Colon (tissue), 2 donors: ENCODE data around the gene XPO1.
"Not testable (repeated sequence)": the region's sequence is repeated elsewhere in the genome, so short reads cannot be mapped to it uniquely, and the experiment has no call there.

Source experiments
- FAIRE-seq: peaks from 2 replicates; lab custom pipeline; 2012; peaks lifted over from hg19 to GRCh38; lab: Jason Lieb, UNC
- donor health status: control.
- donor health status: control.

Gene XPO1

GRCh38 chr2:61536180-61536571 lies 2.0 kb downstream of the XPO1 start:
- no peak for FAIRE-seq

DNA sequence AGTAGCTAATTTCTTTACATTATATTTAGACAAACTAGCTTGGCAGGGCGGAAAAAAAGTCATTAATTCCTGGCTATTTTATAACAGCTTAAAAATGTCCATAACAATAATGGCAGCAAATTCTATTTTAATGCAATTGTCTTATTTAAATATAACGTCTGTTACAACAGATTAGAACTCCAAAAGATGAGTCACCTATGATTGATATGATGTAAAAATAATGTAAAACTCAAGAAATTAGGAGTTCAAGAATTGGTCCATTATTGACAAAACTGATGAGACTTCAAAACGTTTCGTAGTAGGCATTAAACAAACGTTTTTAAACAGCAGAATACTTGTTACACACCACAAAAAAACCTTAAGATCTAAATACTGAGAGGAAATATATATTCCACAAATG lies 2.7 kb downstream of the XPO1 start:
- no peak for FAIRE-seq

GRCh38 chr2:61534926-61535325 lies 3.2 kb downstream of the XPO1 start:
- FAIRE-seq = no peak

DNA sequence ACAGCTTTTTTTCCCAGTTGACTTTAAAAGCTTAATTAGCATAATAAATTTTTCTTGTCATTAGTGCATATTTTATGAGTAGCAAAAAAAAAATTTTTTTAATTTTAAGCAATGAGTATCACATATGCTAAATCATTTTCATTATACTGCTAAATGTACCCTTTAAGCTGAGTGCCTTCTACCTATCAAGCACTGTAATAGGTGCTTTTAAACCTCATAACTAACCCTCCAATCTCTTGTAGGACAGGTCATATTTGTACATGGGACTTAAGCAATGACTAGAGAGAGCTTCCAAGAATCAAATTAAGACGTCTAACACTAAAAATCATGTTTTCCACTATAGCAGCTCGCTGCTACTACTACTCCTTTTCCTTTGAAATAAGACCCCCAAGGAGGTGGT lies 7.4 kb downstream of the XPO1 start:
- FAIRE-seq = no peak

- FAIRE-seq = no peak
Measured at GRCh38 chr2:61529944-61530735, 8.0 kb downstream of the XPO1 start.

DNA sequence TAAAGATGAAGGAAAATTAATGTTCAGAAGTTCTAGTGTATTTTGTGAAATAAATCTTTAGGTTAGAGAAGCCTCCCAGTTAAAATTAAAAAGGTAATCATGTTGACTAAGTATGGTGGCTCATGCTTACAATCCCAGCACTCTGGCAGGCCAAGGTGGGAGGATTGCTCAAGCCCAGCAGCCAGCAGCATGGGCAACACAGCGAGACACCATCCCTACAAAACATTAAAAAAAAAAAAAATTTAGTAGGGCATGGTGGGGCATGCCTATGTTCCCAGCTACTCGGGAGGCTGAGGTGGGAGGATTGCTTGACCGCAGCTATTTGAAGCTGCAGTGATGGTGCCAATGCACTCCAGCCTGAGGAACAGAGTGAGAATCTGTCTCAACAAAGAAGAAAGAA lies 17.9 kb downstream of the XPO1 start:
- no peak for FAIRE-seq

DNA sequence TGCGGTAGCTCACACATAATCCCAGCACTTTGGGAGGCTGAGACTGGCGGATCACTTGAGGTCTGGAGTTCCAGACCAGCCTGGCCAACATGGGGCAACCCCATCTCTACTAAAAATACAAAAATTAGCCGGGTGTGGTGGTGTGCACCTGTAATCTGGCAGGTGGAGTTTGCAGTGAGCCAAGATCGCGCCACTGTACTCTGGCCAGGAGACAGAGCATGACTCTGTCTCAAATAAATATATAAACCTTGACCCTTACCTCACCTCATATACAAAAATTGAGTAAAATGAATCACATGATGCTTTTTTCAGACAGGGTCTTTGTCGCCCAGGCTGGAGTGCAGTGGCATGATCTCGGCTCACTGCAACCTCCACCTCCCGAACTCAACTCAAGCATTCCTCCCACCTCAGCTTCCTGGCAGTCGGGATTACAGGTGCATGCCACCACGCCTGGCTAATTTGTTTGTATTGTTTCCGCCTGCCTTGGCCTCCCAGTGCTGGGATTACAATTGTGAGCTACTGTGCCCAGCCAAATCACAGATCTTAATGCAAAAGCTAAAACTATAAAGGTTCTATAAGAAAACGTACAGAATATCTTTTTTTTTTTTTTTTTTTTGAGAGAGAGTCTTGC lies 25.3 kb downstream of the XPO1 start:
- FAIRE-seq = no peak

DNA sequence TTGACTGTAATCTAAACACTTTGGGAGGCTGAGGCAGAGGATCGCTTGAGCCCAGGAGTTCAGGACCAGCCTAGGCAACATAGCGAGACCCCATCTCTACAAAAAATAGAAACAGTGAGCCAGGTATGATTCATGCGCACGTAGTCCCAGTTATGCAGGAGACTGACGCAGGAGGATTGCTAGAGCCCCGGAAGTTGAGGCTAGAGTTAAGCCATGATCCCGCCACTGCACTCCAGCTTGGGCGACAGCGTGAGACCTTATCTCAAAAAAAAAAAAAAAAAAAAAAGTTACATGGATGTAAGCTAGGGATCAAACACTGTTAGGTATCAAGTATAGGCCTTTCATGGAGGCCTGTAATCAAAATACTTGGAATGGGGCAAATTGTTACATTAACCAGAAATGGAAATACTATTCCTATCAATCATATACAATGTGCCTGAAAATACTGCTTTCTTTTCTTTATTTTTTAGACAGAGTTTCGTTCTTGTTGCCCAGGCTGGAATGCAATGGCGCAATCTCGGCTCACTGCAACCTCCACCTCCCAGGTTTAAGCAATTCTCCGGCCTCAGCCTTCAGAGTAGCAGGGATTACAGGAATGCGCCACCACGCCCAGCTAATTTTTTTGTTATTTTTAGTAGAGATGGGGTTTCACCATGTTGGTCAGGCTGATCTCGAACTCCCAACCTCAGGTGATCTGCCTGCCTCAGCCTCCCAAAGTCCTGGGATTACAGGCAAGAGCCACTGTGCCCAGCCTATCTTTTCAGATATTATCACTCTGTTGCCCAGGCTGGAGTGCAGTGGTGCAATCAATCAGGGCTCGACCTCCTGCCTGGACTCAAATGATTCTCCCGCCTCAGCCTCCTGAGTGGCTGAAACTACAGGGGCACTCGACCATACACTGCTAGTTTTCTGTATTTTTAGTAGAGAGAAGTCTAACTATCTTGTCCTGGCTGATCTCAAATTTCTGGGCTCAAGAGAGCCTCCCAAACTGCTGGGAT lies 27.2 kb downstream of the XPO1 start:
- no peak for FAIRE-seq

DNA sequence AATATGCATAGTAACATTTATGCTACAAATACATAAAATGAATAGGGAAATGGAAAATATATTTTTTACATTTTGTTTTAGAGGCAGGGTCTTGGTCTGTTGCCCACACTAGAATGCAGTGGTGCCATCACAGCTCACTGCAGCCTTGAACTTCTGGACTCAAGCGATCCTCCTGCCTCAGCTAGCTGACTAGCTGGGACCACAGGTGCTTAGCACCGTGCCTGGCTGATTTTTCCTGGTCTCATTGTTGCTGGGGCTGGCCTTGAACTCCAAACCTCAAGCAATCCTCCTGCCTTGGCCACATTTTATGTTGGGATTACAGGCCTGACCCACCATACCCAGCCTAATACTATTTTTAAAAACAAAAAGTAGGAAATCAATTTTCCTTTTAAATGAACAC lies 33.2 kb downstream of the XPO1 start:
- no peak for FAIRE-seq

- FAIRE-seq = no peak
Measured at GRCh38 chr2:61499060-61499459, 39.1 kb downstream of the XPO1 start.

- no peak for FAIRE-seq
Measured at GRCh38 chr2:61493523-61493942, 44.6 kb downstream of the XPO1 start.

DNA sequence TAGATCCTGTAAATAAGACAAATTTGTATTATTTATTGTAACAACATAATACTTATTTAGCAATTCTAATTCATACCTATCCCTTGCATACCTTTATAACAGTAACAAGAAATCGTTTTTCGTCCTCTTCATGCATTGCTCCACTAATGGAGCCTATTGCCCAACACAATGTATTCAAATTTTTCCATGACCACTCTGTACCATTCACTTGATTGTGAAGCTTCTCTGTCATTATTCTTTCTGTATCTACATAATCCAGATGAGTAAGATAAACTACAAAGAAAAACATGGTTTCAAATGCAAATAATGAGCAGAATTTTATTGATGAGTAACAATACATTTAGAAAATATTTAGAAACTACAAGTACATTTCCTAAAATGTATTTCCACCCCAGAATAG lies 45.7 kb downstream of the XPO1 start:
- FAIRE-seq = no peak

DNA sequence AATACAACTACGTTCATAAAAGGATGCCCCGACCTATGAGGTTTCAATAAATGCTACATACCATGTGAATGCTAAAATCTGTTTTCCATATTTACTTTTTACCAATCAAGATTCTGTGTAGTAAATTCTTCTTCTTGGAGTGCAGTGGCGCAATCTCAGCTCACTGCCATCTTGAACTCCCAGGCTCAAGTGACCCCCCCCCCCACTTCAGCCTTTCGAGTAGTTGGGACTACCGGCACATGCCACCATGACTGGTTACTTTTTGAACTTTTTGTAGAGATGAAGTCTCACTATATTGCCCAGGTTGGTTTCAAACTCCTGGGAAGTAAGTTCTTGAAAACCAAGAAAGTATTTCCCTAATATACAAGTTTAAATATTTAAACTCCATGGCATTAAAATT lies 52.9 kb downstream of the XPO1 start:
- no peak for FAIRE-seq

DNA sequence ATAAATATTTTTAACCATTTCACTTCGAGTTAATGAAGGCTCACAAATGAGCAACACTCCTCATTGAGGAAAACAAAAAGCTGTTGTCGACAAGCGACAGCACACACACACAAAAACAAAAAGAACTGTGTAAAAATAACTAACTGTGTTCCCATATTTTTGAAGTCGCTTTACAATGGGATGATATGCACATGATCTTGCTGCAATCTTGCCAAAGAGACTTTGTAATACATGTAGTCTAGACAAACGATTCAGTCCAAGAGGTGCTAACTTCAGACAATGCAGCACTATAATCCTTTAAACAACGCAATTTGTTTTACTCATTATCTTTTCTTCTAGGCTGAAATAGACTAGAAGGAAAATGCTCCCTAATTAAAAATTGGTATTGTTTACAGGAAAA lies 60.1 kb downstream of the XPO1 start:
- no peak for FAIRE-seq

- not testable (repeated sequence) for FAIRE-seq
Measured at GRCh38 chr2:61476929-61477589, 61.1 kb downstream of the XPO1 start.

- no peak for FAIRE-seq
Measured at GRCh38 chr2:61471905-61472805, 66.0 kb downstream of the XPO1 start.

DNA sequence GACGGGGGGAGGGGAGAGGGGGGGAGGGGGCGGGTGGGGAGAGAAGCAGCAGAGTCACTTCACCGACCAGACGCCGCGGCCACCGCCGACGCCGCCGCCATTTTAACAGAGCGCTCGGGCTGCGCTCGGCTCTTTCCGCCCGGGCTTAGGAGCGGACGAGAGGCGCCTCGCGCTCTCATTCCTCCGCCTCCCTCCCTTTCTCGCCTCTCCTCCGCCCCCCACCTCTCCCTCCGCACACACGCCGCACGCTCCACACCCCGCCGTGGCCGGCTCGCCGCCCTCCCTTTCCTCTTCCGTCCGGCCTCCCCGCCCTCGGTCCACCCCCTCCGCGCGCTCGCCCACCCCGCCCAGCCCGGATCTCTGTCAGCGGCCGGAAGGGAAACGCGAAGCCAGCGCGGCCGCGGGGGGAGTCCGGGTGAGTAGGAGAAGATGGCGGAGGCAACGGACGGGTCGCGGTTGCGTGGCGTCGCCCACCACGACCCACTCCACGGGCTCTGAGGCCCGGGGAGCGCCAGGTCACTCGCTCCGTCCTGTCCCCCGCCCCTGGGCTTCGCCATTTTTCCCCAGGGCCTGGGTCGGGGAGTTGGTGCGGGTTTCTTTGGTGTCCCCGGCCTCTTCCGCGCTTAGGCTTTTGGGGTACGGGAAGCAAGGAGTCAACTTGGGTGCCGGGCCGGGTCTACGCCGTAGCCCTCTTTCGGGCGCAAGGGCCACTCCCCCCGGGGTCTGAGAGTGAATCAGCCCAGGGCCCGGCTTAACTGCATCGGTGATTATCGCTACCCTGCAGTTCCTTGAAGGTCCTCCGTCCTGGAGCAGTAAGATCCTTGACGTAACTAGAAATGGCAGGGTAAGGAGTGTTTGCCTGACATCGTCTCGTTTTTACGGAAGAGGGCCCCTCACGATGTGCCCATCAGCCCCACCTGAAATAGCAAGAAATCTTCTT lies 66.9 kb downstream of the XPO1 start, which contains the start of gene USP34:
Gene USP34, minus strand, starts transcription at position 123 of the 940 bp plus-strand sequence. CDS start 395 bp downstream, outside the sequence.
- FAIRE-seq = no peak

GRCh38 chr2:61470122-61470951 lies 67.8 kb downstream of the XPO1 start:
- FAIRE-seq = no peak
